Heart right ventricle (tissue), 16 donors: Measurements from ENCODE around the gene VSX1. TPM values are rescaled to one million over a fixed set of nuclear protein-coding genes. Genes with fewer than 3 reads are reported as not detected.

Experiments used
- ATAC-seq, 8 donors: fragments of 200-7000 bp; cut with Tn5 transposase; one replicate each; pipeline ENCODE4 v1.9.1; 2020; ENCODE audit warnings: mild to moderate bottlenecking in 8 of 8, moderate library complexity in 8 of 8, moderate number of reproducible peaks in 1 of 8
- DNase-seq, 2 donors: peaks; one replicate each; pipeline ENCODE4 v3.0.0-alpha.2; 2020
- H3K27ac ChIP-seq, 10 donors: fragments of 200-600 bp; sonication (generic) in 2 of 10; one replicate each; pipeline versions ENCODE4 v1.5.0 to v1.8.0; 2020 to 2022; ENCODE audit warnings: mild to moderate bottlenecking in 3 of 10
- H3K27me3 ChIP-seq, 7 donors: fragments of 200-600 bp; one replicate each; pipeline ENCODE4 v1.8.0; 2021 to 2022; ENCODE audit warnings: mild to moderate bottlenecking in 2 of 7
- H3K36me3 ChIP-seq, 9 donors: fragments of 200-600 bp; sonication (generic) in 1 of 9; one replicate each; pipeline versions ENCODE4 v1.5.0 to v1.8.0; 2020 to 2022; ENCODE audit warnings: mild to moderate bottlenecking in 2 of 9
- H3K4me1 ChIP-seq, 9 donors: fragments of 200-600 bp; sonication (generic) in 1 of 9; one replicate each; pipeline versions ENCODE4 v1.5.0 to v1.8.0; 2020 to 2022; ENCODE audit warnings: mild to moderate bottlenecking in 4 of 9
- H3K4me3 ChIP-seq, 10 donors: fragments of 200-600 bp; sonication (generic) in 2 of 10; one replicate each; pipeline versions ENCODE4 v1.5.0 to v1.8.0; 2020 to 2022; ENCODE audit warnings: mild to moderate bottlenecking in 7 of 10, moderate library complexity in 2 of 10
- H3K9me3 ChIP-seq, 11 donors: fragments of 200-600 bp in 10 of 11; sonication (generic) in 2 of 11; one replicate each; pipeline versions ENCODE4 v1.5.0 to v1.8.0; 2013 to 2022; ENCODE audit warnings: mild to moderate bottlenecking in 2 of 11, control low read depth in 1 of 11, moderate library complexity in 1 of 11
- CTCF ChIP-seq, 9 donors: fragments of 200-600 bp; sonication (generic) in 2 of 9; IDR thresholded peaks; one replicate each; pipeline versions ENCODE4 v1.5.0 to v1.8.0; 2021 to 2022; ENCODE audit warnings: antibody characterized with exemption in 9 of 9, mild to moderate bottlenecking in 5 of 9, moderate library complexity in 1 of 9
- WGBS, 2 donors: extraction: QIAGEN DNeasy Blood & Tissue Kit; methylation state at CpG; one replicate each; pipeline ENCODE4 v1.1.7; 2013; ENCODE audit warnings: inconsistent platforms in 1 of 2; 5-methylcytosine and 5-hydroxymethylcytosine counted together
- intact Hi-C, 10 donors: fragments of 100-400 bp; cut with DNase I; formaldehyde crosslinking; loops; one replicate each; pipeline versions ENCODE4 v1.11.1 to v1.14.2; 2022
- polyA plus RNA-seq, 2 donors: library from polyadenylated mRNA; stranded (reverse); fragments of 200-250 nt; gene quantifications; one replicate each; pipeline ENCODE4 v1.2.3, GENCODE V29; 2013
- total RNA-seq, 10 donors: library from RNA; stranded (reverse); fragmentation: NEBNext Ultra II Directional in 3 of 10; extraction: Animal tissue kit (Norgen Biotek cat#: 25700) in 3 of 10; gene quantifications; one replicate each; pipeline versions ENCODE4 v1.2.1 to v1.2.4, GENCODE V29; 2021 to 2023
- donor health status: Arrhythmogenic right ventricular cardiomyopathy.
- donor health status: ischemic (EF 13 %, LVEDD 7.1; RV severe dilation, severe dysfunction).
- donor health status: healthy with polysubstance abuse.
- donor health status: DM: no; HTN: yes; CAD: no.
- donor health status: DM: no; HTN: no; CAD: no.
- donor health status: ischemic (EF 25% LVEDD 6.9; RV normal size, moderate dysfunction).
- donor health status: ischemic (EF 25% LVEDD 5.7; RV mildly dilated, moderate dysfunction).
- donor health status: healthy.
- donor health status: DM: yes; HTN: yes; CAD: no.
- donor health status: Ischemic cardiomyopathy.
- donor health status: ischemic (EF 35%, LVEDD 5.7; RV mildly dilated, moderate dysfunction).
- donor health status: nonischemic (EF 11% LVEDD 7.7; RV severe dilation, severe dysfunction).
- donor health status: DM: yes; HTN: yes; CAD: no.
- donor health status: PGD.
- donor health status: ischemic (EF 29% LVEDD 5.4; RV normal size, mild dysfunction).
- donor health status: nonischemic (EF 23%, LVEDD 6.1; RV moderate dilation, normal function).

VSX1 gene
- total and polyA plus RNA-seq, 12 donors, result 0.16 to 0.79 (median 0.34) TPM; not detected in 2

- WGBS, 2 donors, result 88 to 89% methylated on average over 7 of the region's 7 CpGs
- DNase-seq, result no peak
- Histone ChIP-seq H3K9me3 (no peaks in the 10 kb centered on the region), H3K4me1 (peaks cover 4 to 41% (median 29%) of the 10 kb centered on the region in 9 donors), H3K27ac (no peak overlapping the region), H3K4me3 (no peak overlapping the region), H3K27me3 (peaks cover 0 to 4% (median 0%) of the 10 kb centered on the region in 7 donors), H3K36me3 (no peaks in the 10 kb centered on the region)
- intact Hi-C loops, result loop anchor here in 6 of 10 donors (2.0 to 10.0 kb wide), 5 partner anchors 34 to 344 kb away; partner anchors contain the start of genes ABHD12 (in 3 of the 6) and GINS1 (in 1 of the 6)
- no peak for TF ChIP-seq CTCF (IDR thresholded peaks at IDR 0.05)
- ATAC-seq, result no peak
Observed at GRCh38 chr20:25061103-25061799, 20.7 kb downstream of the VSX1 start.

GRCh38 chr20:25059866-25060465, 22.0 kb downstream of the VSX1 start:
- Histone ChIP-seq H3K27ac (peak overlapping the region in 5 of 10 donors; percentile 93 to 99 (median 98)), H3K36me3 (peaks cover 0 to 4% (median 0%) of the 10 kb centered on the region in 9 donors), H3K27me3 (no peaks in the 10 kb centered on the region), H3K4me3 (no peak overlapping the region), H3K9me3 (no peaks in the 10 kb centered on the region), H3K4me1 (peaks cover 8 to 42% (median 34%) of the 10 kb centered on the region in 9 donors)
- intact Hi-C loops, result loop anchor here in 7 of 10 donors (1.0 to 10.0 kb wide), 9 partner anchors 33 to 1705 kb away; partner anchors contain the start of genes ABHD12 (in 4 of the 7), ENTPD6 (in 1 of the 7), GINS1 (in 1 of the 7) and NXT1 (in 1 of the 7)
- WGBS, 2 donors, result 92% methylated on average over 8 of the region's 8 CpGs
- no peak for ATAC-seq
- no peak for TF ChIP-seq CTCF (IDR thresholded peaks at IDR 0.05)
- no peak for DNase-seq

- Histone ChIP-seq H3K27me3 (no peaks in the 10 kb centered on the region), H3K36me3 (peaks cover 0 to 4% (median 0%) of the 10 kb centered on the region in 9 donors), H3K4me3 (peak overlapping the region; percentile 68 to 98 (median 89)), H3K9me3 (no peaks in the 10 kb centered on the region), H3K4me1 (peaks cover 13 to 48% (median 42%) of the 10 kb centered on the region in 9 donors), H3K27ac (peak overlapping the region; percentile 93 to 99 (median 98))
- WGBS, 2 donors, result 34 to 43% methylated on average over 20 of the region's 20 CpGs
- intact Hi-C loops, result loop anchor here in 4 of 10 donors (5.0 to 10.0 kb wide), 4 partner anchors 136 to 1704 kb away; partner anchors contain the start of genes ABHD12 (in 1 of the 4), ENTPD6 (in 1 of the 4), NXT1 (in 1 of the 4) and PYGB (in 1 of the 4)
- peak in 4 of 8 donors; percentile 5 to 28 (median 14) for ATAC-seq
- DNase-seq, result peak in 1 of 2 donors; percentile 63
- no peak for TF ChIP-seq CTCF (IDR thresholded peaks at IDR 0.05)
Observed at GRCh38 chr20:25058847-25059810, 22.8 kb downstream of the VSX1 start.
